GM12892 (cell line): ENCODE results near the gene FILIP1L.

ENCODE experiments used
- POLR2A ChIP-seq: IDR thresholded peaks from 2 replicates; pipeline ENCODE4 v1.6.1; 2011; ENCODE audit warnings: low read depth, low read length, control low read depth
- POLR2AphosphoS5 ChIP-seq: IDR thresholded peaks from 2 replicates; pipeline ENCODE4 v1.6.1; 2011; ENCODE audit warnings: low read depth, low read length, control low read depth

GRCh38 chr3:99927671-99928457 is 186.4 kb downstream of the FILIP1L start:
- TF ChIP-seq POLR2AphosphoS5 (no peak), POLR2A (no peak)
